Mucosa of descending colon (tissue), 3 donors: ENCODE measurements around the gene CHGA. TPM values are rescaled to one million over a fixed set of nuclear protein-coding genes. Genes with fewer than 3 reads are reported as not detected.

Experiments
- ATAC-seq: fragments of 200-7000 bp; cut with Tn5 transposase; one replicate; pipeline ENCODE4 v1.9.1; 2020; ENCODE audit warnings: mild to moderate bottlenecking, moderate library complexity
- DNase-seq, 3 donors: peaks; one replicate each; pipeline ENCODE4 v3.0.0-alpha.2; 2020
- H3K36me3 ChIP-seq: fragments of 200-600 bp; one replicate; pipeline ENCODE4 v1.8.0; 2021; ENCODE audit warnings: low read depth, mild to moderate bottlenecking
- H3K4me1 ChIP-seq: fragments of 200-600 bp; one replicate; pipeline ENCODE4 v1.8.0; 2021; ENCODE audit warnings: low read depth, mild to moderate bottlenecking
- H3K4me3 ChIP-seq: fragments of 200-600 bp; one replicate; pipeline ENCODE4 v1.8.0; 2021; ENCODE audit warnings: mild to moderate bottlenecking
- H3K9me3 ChIP-seq: fragments of 200-600 bp; one replicate; pipeline ENCODE4 v1.8.0; 2021; ENCODE audit warnings: mild to moderate bottlenecking
- intact Hi-C, 2 donors: fragments of 100-400 bp; cut with DNase I in 1 of 2; cut with micrococcal nuclease in 1 of 2; formaldehyde crosslinking; loops; one replicate each; pipeline versions ENCODE4 v1.11.0 to v1.11.1; 2022; cut with DNase I, micrococcal nuclease
- total RNA-seq, 3 donors: library from RNA; stranded (reverse); fragmentation: NEBNext Ultra II Directional in 2 of 3; extraction: Animal tissue kit (Norgen Biotek cat#: 25700) in 2 of 3; gene quantifications; one replicate each; pipeline versions ENCODE4 v1.2.1 to v1.2.4, GENCODE V29; 2021 to 2023
- TF ChIP-seq, protein P1 (sequence below): fragments of 200-600 bp; IDR thresholded peaks from one replicate; pipeline ENCODE4 v1.8.0; 2022; ENCODE audit warnings: antibody characterized with exemption, mild to moderate bottlenecking
- donor health status: DM: no; HTN: no; CAD: no; lungs with moderate emphysema.
- donor health status: DM: no; HTN: no; CAD: no.
- donor health status: DM: no; HTN: yes; CAD: no.

CHGA gene
- total RNA-seq, 3 donors from 2014 or later, result 39.1 to 236 (median 187) TPM

- Histone ChIP-seq H3K36me3 (no peaks in the 10 kb centered on the region), H3K4me1 (no peaks in the 10 kb centered on the region), H3K9me3 (no peaks in the 10 kb centered on the region), H3K4me3 (no peak overlapping the region)
- TF ChIP-seq, protein P1, sequence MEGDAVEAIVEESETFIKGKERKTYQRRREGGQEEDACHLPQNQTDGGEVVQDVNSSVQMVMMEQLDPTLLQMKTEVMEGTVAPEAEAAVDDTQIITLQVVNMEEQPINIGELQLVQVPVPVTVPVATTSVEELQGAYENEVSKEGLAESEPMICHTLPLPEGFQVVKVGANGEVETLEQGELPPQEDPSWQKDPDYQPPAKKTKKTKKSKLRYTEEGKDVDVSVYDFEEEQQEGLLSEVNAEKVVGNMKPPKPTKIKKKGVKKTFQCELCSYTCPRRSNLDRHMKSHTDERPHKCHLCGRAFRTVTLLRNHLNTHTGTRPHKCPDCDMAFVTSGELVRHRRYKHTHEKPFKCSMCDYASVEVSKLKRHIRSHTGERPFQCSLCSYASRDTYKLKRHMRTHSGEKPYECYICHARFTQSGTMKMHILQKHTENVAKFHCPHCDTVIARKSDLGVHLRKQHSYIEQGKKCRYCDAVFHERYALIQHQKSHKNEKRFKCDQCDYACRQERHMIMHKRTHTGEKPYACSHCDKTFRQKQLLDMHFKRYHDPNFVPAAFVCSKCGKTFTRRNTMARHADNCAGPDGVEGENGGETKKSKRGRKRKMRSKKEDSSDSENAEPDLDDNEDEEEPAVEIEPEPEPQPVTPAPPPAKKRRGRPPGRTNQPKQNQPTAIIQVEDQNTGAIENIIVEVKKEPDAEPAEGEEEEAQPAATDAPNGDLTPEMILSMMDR, result no peak
- no peak for DNase-seq
- intact Hi-C loops, result no loop called here
- peak; percentile 15 for ATAC-seq
Observed at GRCh38 chr14:92917041-92917940, 5.7 kb upstream of the CHGA start.

DNA sequence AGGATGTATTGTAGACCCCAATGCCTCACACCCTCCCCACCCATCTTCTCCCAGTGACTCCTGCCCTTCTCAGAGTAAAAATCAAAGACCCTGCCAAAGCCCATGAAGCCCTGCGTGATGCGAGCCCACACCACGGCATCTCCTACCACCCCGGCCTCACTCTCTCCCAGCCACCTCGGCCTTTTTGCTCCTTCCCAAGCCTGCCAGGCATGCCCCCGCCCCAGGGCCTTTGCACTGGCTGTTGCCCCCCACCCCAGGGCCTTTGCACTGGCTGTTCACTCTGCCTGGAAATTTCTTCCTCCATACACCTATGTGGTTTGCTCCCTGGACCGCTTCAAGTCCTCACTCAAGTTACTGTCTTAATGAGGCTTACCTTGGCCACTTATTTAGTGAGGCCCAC lies 5.0 kb upstream of the CHGA start:
- TF ChIP-seq, protein P1, result no peak
- ATAC-seq, result no peak
- intact Hi-C loops, result no loop called here

DNA sequence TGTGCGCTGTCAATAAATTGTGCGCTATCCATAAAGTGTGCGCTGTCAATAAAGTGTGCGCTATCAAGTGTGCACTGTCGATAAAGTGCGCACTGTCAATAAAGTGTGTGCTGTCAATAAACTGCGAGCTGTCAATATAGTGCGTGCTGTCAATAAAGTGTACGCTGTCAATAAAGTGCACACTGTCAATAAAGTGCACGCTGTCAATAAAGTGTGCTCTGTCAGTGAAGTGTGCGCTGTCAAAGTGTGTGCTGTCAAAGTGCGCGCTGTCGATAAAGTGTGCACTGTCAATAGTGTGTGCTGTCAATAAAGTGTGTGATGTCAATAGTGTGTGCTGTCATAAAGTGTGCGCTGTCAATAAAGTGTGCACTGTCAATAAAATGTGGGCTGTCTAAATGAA lies 2.9 kb upstream of the CHGA start:
- DNase-seq (no peak), ATAC-seq (no peak)
- H3K4me1 ChIP-seq, result no peaks in the 10 kb centered on the region
- TF ChIP-seq, protein P1, result no peak
- H3K36me3 ChIP-seq, result no peaks in the 10 kb centered on the region
- no peak overlapping the region for H3K4me3 ChIP-seq
- no peaks in the 10 kb centered on the region for H3K9me3 ChIP-seq
- intact Hi-C loops, result no loop called here

More for the DNA sequence above, 5.0 kb upstream of the CHGA start:
- DNase-seq, result no peak
- H3K4me1 ChIP-seq, result no peaks in the 10 kb centered on the region
- H3K36me3 ChIP-seq, result no peaks in the 10 kb centered on the region
- no peak overlapping the region for H3K4me3 ChIP-seq
- no peaks in the 10 kb centered on the region for H3K9me3 ChIP-seq

GRCh38 chr14:92922155-92922735 lies 705 bp upstream of the CHGA start:
- Histone ChIP-seq H3K4me1 (no peaks in the 10 kb centered on the region), H3K36me3 (no peaks in the 10 kb centered on the region), H3K4me3 (no peak overlapping the region), H3K9me3 (no peaks in the 10 kb centered on the region)
- TF ChIP-seq, protein P1, result no peak
- DNase-seq, result no peak
- no peak for ATAC-seq
- intact Hi-C loops, result no loop called here

DNA sequence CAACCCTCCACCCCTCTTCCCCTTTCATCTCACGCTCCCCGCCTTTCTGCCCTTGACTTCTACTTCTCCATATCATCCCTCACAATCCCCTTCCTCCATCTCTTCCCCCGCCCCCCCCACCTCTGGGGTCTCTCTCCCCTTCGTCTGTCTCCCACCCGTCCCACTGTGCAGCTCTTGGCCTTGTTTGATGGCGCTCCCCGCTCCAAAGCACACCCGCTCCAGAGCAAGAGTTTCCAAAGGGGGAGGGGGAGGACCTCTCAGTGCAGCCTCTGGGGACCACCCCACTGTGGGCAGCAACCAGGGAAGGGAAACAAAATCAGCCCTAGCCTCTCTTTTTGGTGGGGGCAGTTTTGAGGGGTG lies 774 bp downstream of the CHGA start:
- intact Hi-C loops, result no loop called here
- no peaks in the 10 kb centered on the region for H3K4me1 ChIP-seq
- H3K36me3 ChIP-seq, result no peaks in the 10 kb centered on the region
- H3K4me3 ChIP-seq, result no peak overlapping the region
- no peaks in the 10 kb centered on the region for H3K9me3 ChIP-seq
- DNase-seq (no peak), ATAC-seq (no peak)
- TF ChIP-seq, protein P1, result no peak
